IPS-20b (cell line): Measurements from ENCODE around the gene USP38.
A peak's percentile ranks its signal among the peaks of the same experiment; 100 is the strongest.

Experiments used
- H3K27ac ChIP-seq: one replicate; pipeline ENCODE4 v1.5.1; 2013; ENCODE audit warnings: low read length
- H3K27me3 ChIP-seq: 2 replicates; pipeline ENCODE4 v1.6.1; 2013; ENCODE audit warnings: mild to moderate bottlenecking, low read length, inconsistent platforms; ENCODE audit not compliant: insufficient read depth
- H3K36me3 ChIP-seq: 2 replicates; pipeline ENCODE4 v1.6.1; 2013; ENCODE audit warnings: low read depth, mild to moderate bottlenecking, inconsistent platforms, low read length, moderate library complexity; ENCODE audit not compliant: insufficient read depth
- H3K4me1 ChIP-seq: 2 replicates; pipeline ENCODE4 v1.6.1; 2013; ENCODE audit warnings: mild to moderate bottlenecking, control low read depth, inconsistent platforms, low read length, moderate library complexity; ENCODE audit not compliant: insufficient read depth
- H3K4me3 ChIP-seq: 2 replicates; pipeline ENCODE4 v1.5.1; 2013; ENCODE audit warnings: mild to moderate bottlenecking, low read length, inconsistent platforms
- H3K9ac ChIP-seq: 2 replicates; pipeline ENCODE4 v1.6.1; 2013; ENCODE audit warnings: low read depth, mild to moderate bottlenecking, inconsistent platforms, low read length, moderate library complexity
- H3K9me3 ChIP-seq: 2 replicates; pipeline ENCODE4 v1.6.1; 2013; ENCODE audit warnings: mild to moderate bottlenecking, low read depth, low read length, inconsistent platforms; ENCODE audit not compliant: insufficient read depth

USP38 gene

DNA sequence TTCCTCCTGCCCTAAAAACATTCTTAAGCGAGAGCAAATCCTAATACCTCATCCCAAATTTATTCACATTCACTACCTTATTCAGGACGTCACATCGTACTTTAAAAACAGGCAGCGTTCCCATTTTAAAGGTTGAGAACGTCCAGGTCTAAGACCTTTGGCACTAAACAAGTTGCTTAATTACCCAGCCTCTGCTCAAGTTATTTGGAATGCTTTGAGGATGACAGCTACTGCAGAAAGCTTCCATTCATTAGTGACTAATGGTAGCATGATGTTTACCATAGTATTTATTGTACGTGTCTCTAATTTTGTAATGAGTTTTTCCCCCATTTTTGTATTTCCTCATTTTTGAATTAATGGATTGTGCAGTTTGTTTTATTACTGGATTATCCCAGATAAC, 1.5 kb downstream of the USP38 start:
- H3K27ac ChIP-seq: no peak overlapping the region

DNA sequence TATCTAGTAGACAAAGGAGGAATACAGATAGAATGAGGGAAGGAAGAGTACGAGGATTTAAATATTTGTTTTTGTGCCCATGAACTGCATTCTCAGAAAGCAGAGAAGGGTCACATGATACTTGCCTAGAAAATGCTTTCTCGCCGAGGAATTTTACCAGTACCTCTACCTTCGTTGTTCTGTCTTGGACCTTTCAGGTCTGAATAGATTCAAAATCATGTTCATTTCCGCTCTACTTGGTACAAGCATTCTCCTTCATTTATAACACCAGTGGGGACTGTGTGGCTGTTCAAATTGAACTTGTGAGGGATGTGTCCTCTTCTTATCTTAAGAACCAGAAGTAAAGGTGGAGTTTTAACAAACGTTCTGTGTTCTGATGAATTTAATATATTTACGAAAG, 1.9 kb downstream of the USP38 start:
- Histone ChIP-seq H3K27me3 (no peaks in the 10 kb centered on the region), H3K27ac (no peak overlapping the region)

More for the DNA sequence above, 1.5 kb downstream of the USP38 start:
- H3K27me3 ChIP-seq: no peaks in the 10 kb centered on the region
- peaks cover 30% of the 10 kb centered on the region for H3K36me3 ChIP-seq
- no peaks in the 10 kb centered on the region for H3K9me3 ChIP-seq
- peak overlapping the region; percentile 84 for H3K4me3 ChIP-seq
- H3K4me1 ChIP-seq: peaks cover 4% of the 10 kb centered on the region; the same call in 1 of the 2 replicates
- peak overlapping the region; percentile 77; the same call in 1 of the 2 replicates for H3K9ac ChIP-seq

DNA sequence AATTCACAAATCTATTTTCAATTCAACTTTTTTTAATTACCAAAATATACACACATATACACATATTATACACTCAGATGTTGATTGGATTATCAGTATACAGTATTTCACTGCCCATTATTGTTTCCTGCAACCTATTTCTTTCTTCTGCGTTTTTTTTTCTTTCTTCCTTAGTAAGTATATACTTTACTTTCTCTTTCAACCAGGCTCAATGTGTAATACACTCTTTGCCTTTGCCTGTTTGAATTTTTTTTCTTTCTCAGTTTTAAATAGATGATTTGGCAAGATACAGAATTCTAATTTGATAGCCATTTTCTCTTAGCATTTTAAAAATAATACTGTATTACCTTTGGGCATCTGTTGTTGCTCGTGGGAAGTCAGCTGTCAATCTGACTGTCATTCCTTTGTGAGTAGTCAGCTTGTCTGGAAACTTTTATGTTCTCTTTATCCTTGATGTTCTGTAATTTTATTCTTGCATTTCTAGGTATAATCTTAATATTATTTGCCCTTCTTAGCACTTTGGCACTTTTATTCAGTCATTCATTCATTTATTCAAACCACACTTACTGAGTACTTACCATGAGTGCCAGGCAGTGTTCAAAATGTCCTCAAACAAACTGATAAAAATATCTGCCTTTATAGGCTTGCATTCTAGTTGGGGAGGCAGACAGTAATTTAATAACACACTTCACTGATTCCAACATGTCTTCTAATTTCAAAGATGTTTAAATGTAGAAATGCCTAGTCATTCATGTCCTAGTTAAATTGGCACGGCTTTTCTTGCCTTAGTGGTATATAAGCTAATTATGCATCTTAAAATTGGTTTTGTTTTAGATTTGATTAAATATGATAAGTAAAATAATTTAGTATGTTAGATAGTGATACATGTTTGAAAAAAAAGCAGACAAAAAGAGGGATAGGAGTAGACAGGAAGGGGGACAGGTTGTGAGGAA, 3.7 kb downstream of the USP38 start:
- H3K27me3 ChIP-seq: no peaks in the 10 kb centered on the region
- H3K4me1 ChIP-seq: peaks cover 4% of the 10 kb centered on the region; the same call in 1 of the 2 replicates
- no peak overlapping the region for H3K4me3 ChIP-seq
- H3K27ac ChIP-seq: no peak overlapping the region
- peaks cover 48% of the 10 kb centered on the region for H3K36me3 ChIP-seq
- no peaks in the 10 kb centered on the region for H3K9me3 ChIP-seq
- no peak overlapping the region for H3K9ac ChIP-seq

More for the DNA sequence above, 1.9 kb downstream of the USP38 start:
- Histone ChIP-seq H3K36me3 (peaks cover 32% of the 10 kb centered on the region), H3K4me1 (peaks cover 4% of the 10 kb centered on the region; the same call in 1 of the 2 replicates), H3K9ac (peak overlapping the region; percentile 77; the same call in 1 of the 2 replicates), H3K9me3 (no peaks in the 10 kb centered on the region), H3K4me3 (peak overlapping the region; percentile 84)

DNA sequence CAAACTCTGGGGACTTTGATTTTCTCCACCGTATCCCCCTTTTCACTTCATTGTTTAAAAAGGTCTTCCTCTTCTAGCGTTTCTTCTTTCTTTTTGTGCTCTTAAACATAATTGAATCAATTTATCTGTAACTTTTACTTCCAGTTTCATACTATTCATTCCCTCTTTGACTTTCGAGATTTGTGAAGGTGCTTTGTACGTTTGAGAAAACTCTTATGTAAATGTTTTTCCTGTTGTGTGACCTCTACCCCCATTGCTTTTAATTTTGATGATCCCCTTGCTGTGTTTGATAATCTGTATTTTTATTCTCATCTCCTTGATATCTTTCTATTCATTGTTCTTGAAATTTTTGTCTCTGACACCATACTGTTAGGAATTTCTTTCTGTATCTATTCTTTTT, 4.8 kb downstream of the USP38 start:
- H3K27me3 ChIP-seq: no peaks in the 10 kb centered on the region
- H3K9ac ChIP-seq: no peak overlapping the region; the same call in 1 of the 2 replicates
- peaks cover 55% of the 10 kb centered on the region for H3K36me3 ChIP-seq
- no peaks in the 10 kb centered on the region for H3K9me3 ChIP-seq
- no peak overlapping the region for H3K4me3 ChIP-seq
- H3K4me1 ChIP-seq: peaks cover 4% of the 10 kb centered on the region; the same call in 1 of the 2 replicates
- no peak overlapping the region for H3K27ac ChIP-seq

DNA sequence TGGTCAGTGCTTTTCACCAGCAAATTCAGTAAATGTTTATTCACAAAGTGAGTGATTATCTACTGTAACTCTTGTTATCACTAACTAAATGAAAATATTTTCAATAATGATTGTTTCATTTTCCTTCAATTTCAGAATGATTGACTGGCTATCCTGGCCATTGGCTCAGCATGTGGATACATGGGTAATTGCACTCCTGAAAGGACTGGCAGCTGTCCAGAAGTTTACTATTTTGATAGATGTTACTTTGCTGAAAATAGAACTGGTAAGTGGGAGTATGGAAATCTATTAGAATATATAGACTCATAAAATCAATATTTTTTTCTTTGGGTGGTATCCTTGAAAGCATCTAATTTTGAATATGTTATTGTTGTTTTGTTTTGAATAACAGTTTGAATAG, 10.9 kb downstream of the USP38 start:
- Histone ChIP-seq H3K27me3 (no peaks in the 10 kb centered on the region), H3K4me3 (no peak overlapping the region), H3K36me3 (peaks cover 89% of the 10 kb centered on the region)

DNA sequence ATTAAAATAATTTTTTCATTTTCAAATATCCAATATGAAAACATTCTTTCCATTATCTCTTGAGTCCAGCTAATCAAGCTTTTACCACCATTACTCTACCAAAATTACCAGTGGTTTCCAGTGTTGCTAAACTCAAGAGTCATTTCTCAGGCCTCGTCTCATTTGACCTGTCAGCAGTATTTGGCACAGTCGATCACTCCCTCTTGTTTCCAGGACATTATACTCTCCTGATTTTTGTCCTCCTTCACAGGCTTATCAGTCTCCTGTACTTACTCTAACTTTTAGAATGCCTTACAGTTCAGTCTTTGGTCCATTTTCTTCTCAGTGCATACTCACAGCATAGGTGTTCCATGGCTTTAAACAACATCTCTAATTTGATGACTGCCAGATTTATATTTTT, 11.6 kb downstream of the USP38 start:
- H3K4me3 ChIP-seq: no peak overlapping the region
- H3K36me3 ChIP-seq: peaks cover 89% of the 10 kb centered on the region
- H3K9ac ChIP-seq: no peak overlapping the region
- no peaks in the 10 kb centered on the region for H3K27me3 ChIP-seq
- no peak overlapping the region for H3K27ac ChIP-seq
- H3K9me3 ChIP-seq: no peaks in the 10 kb centered on the region
- no peaks in the 10 kb centered on the region for H3K4me1 ChIP-seq

More for the DNA sequence above, 10.9 kb downstream of the USP38 start:
- Histone ChIP-seq H3K9me3 (no peaks in the 10 kb centered on the region), H3K9ac (no peak overlapping the region), H3K4me1 (no peaks in the 10 kb centered on the region), H3K27ac (no peak overlapping the region)

DNA sequence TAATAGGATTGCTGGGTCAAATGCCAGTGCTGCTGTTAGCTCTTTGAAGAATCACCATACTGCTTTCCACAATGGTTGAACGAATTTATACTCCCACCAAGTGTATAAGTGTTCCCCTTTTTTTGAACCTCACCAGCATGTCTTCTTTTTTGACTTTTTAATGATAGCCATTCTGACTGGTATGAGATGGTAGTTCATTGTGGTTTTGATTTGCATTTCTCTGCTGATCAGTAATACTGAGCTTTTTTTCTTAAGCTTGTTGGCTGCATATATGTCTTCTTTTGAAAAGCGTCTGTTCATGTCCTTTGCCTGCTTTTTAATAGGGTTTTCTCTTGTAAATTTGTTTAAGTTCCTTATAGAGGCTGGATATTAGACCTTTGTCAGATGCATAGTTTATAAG, 14.8 kb downstream of the USP38 start:
- H3K27ac ChIP-seq: no peak overlapping the region
- H3K27me3 ChIP-seq: no peaks in the 10 kb centered on the region
- no peaks in the 10 kb centered on the region for H3K4me1 ChIP-seq
- no peak overlapping the region for H3K9ac ChIP-seq
- no peaks in the 10 kb centered on the region for H3K9me3 ChIP-seq
- no peak overlapping the region for H3K4me3 ChIP-seq
- peaks cover 81% of the 10 kb centered on the region for H3K36me3 ChIP-seq

DNA sequence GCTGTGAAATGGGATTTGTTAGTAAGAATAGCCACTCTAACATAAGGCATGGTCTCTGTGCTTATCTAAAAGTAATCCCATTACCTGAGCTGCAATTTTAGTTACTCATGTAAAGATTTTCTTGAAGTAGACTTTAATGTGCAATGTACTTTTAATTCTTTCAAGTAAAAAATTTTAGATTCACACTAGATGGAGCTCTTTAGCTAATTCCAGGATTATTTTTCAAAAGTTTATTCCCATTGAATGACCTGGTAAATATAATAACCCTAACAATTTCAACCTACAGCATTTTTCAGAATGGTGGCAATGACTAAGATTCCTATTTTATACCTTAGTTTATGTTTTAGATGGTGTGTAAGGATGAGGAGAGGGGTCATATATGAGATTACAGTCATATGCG, 18.1 kb downstream of the USP38 start:
- H3K4me1 ChIP-seq: no peaks in the 10 kb centered on the region
- no peak overlapping the region for H3K9ac ChIP-seq
- peaks cover 77% of the 10 kb centered on the region for H3K36me3 ChIP-seq
- no peak overlapping the region for H3K4me3 ChIP-seq
- H3K27ac ChIP-seq: no peak overlapping the region
- no peaks in the 10 kb centered on the region for H3K27me3 ChIP-seq
- no peaks in the 10 kb centered on the region for H3K9me3 ChIP-seq

DNA sequence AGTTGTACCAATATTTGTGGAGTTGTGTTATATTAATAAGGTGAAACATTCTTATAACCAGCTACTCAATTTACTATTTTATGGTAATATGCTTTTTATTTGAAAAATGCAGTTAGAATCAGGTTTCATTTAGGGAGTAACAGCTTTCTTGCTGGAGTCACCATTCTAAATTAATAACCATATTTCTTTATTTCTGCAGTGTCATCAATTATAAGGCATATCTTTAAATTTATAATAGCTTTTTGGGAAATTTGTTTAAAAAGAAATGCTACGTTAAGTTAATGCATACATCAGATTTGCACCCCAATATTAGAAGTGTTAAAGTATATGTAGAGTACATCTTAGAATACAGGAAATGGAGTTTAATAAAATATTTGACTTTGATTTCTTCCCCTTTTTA, 18.9 kb downstream of the USP38 start:
- no peak overlapping the region for H3K27ac ChIP-seq
- H3K4me3 ChIP-seq: no peak overlapping the region
- H3K9ac ChIP-seq: no peak overlapping the region
- H3K9me3 ChIP-seq: no peaks in the 10 kb centered on the region
- no peaks in the 10 kb centered on the region for H3K27me3 ChIP-seq
- peaks cover 69% of the 10 kb centered on the region for H3K36me3 ChIP-seq
- H3K4me1 ChIP-seq: no peaks in the 10 kb centered on the region

DNA sequence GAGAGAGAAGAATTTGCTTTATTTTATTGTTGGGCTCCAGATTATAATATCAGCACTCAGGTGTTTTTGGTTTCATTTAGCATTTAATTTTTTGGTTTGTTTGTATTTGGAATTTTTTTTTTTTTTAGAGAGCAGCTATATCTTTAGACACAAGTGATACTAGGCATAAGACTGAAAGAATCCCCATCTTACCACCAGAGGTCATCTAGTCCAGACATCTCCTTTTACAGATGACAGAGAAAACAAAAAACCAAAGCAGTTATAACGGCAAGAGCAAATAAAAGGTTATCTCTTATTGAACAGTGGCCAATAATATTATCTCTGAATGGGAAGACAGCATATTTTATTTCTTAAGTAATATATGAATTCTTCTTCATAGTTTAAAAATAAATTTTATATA, 22.8 kb downstream of the USP38 start:
- Histone ChIP-seq H3K9ac (no peak overlapping the region), H3K36me3 (peaks cover 54% of the 10 kb centered on the region), H3K9me3 (no peaks in the 10 kb centered on the region), H3K27me3 (no peaks in the 10 kb centered on the region), H3K4me3 (no peak overlapping the region), H3K4me1 (no peaks in the 10 kb centered on the region), H3K27ac (no peak overlapping the region)

DNA sequence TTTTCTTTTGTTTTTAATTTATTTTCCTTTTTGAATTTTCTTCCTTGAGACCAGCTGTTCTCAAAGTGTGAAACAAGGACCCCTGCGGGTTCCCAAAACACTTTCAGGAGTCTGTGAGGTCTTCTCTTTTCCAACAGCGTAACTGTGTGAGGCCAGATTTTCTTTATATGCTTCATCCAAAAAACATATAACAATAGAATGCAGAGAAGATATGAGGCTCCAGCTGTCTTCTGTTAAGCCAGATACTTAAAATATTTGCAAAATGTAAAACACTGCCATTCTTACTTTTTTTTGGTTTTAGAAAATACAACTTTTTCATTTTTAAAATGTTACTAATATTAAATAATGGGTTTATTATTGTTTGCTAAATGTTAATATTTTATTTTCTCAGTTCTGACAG, 27.8 kb downstream of the USP38 start:
- no peak overlapping the region for H3K9ac ChIP-seq
- H3K9me3 ChIP-seq: no peaks in the 10 kb centered on the region
- no peaks in the 10 kb centered on the region for H3K4me1 ChIP-seq
- no peak overlapping the region for H3K4me3 ChIP-seq
- H3K27me3 ChIP-seq: no peaks in the 10 kb centered on the region
- H3K27ac ChIP-seq: no peak overlapping the region
- peaks cover 46% of the 10 kb centered on the region for H3K36me3 ChIP-seq

DNA sequence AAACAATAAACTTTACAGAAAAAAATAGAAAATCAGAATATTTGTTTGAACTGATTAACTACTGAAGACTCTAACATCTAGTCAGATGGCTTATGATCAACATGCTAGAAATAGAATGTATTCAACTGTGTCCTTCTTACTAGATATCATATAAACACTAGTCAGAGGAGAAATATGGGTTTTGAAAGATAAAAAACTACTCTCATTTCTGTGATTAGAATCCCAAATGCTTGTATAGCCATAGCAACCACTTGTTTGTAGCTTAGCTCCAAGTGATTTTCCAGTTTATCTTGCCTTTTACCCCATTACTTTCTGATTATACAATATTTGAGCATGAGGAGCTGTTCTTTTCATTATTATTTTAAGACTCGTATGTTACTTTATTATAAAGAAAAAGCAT, 31.2 kb downstream of the USP38 start:
- H3K9me3 ChIP-seq: no peaks in the 10 kb centered on the region
- H3K27me3 ChIP-seq: no peaks in the 10 kb centered on the region
- peaks cover 43% of the 10 kb centered on the region for H3K36me3 ChIP-seq
- no peak overlapping the region for H3K27ac ChIP-seq
- no peaks in the 10 kb centered on the region for H3K4me1 ChIP-seq
- no peak overlapping the region for H3K4me3 ChIP-seq
- no peak overlapping the region for H3K9ac ChIP-seq
